Psoas muscle (tissue), 8 donors: ENCODE results near the gene TSPAN9. TPM values are rescaled to one million over a fixed set of nuclear protein-coding genes. Genes with fewer than 3 reads are reported as not detected.

ENCODE experiments used
- ATAC-seq, 4 donors: fragments of 200-7000 bp; cut with Tn5 transposase; one replicate each; pipeline ENCODE4 v1.9.1; 2020; ENCODE audit warnings: moderate library complexity in 3 of 4, mild to moderate bottlenecking in 2 of 4
- DNase-seq, 2 donors: peaks; one replicate each; pipeline ENCODE4 v3.0.0-alpha.2; 2020
- H3K27ac ChIP-seq: fragments of 200-600 bp; one replicate; pipeline ENCODE4 v1.8.0; 2022
- H3K27me3 ChIP-seq, 3 donors: fragments of 200-600 bp in 1 of 3; one replicate each; pipeline versions ENCODE4 v1.6.1 to v1.8.0; 2013 to 2022; ENCODE audit warnings: low read length in 2 of 3, mild to moderate bottlenecking in 2 of 3, moderate library complexity in 1 of 3; ENCODE audit not compliant: insufficient read depth in 3 of 3
- H3K36me3 ChIP-seq, 2 donors: fragments of 200-600 bp in 1 of 2; one replicate each; pipeline versions ENCODE4 v1.6.1 to v1.8.0; 2013 to 2022; ENCODE audit warnings: low read depth in 1 of 2, mild to moderate bottlenecking in 1 of 2, moderate library complexity in 1 of 2; ENCODE audit not compliant: insufficient read depth in 1 of 2
- H3K4me1 ChIP-seq: fragments of 200-600 bp; one replicate; pipeline ENCODE4 v1.8.0; 2022
- H3K4me3 ChIP-seq: fragments of 200-600 bp; one replicate; pipeline ENCODE4 v1.8.0; 2022; ENCODE audit warnings: mild to moderate bottlenecking
- H3K9me3 ChIP-seq: fragments of 200-600 bp; one replicate; pipeline ENCODE4 v1.8.0; 2022
- CTCF ChIP-seq: fragments of 200-600 bp; IDR thresholded peaks from one replicate; pipeline ENCODE4 v1.8.0; 2022; ENCODE audit warnings: antibody characterized with exemption
- WGBS, 3 donors: extraction: QIAGEN DNeasy Blood & Tissue Kit; methylation state at CpG; one replicate each; pipeline versions ENCODE4 v1.1.6 to v1.1.7; 2013; 5-methylcytosine and 5-hydroxymethylcytosine counted together
- intact Hi-C, 2 donors: fragments of 100-400 bp; cut with DNase I; formaldehyde crosslinking; loops; one replicate each; pipeline versions ENCODE4 v1.11.0 to v1.14.2; 2022
- polyA plus RNA-seq, 3 donors: library from polyadenylated mRNA; stranded (reverse); fragments of 200-250 nt; gene quantifications; one replicate each; pipeline ENCODE4 v1.2.3, GENCODE V29; 2013
- total RNA-seq, 4 donors: library from RNA; stranded (reverse); fragmentation: NEBNext Ultra II Directional in 2 of 4; extraction: Animal tissue kit (Norgen Biotek cat#: 25700) in 2 of 4; gene quantifications; one replicate each; pipeline versions ENCODE4 v1.2.1 to v1.2.4, GENCODE V29; 2021 to 2023
- donor health status: healthy with polysubstance abuse.
- donor health status: DM: no; HTN: no; CAD: no; lungs with moderate emphysema.
- donor health status: Bipolar disorder and iron deficiency.
- donor health status: healthy.
- donor health status: DM: yes; HTN: yes; CAD: no.
- donor health status: DM: no; HTN: no; CAD: no.
- donor health status: DM: no; HTN: no; CAD: no.
- donor health status: DM: yes; HTN: yes; CAD: no.

TSPAN9 gene
- total and polyA plus RNA-seq, 7 donors = 6.4 to 28.0 (median 11.6) TPM

DNA sequence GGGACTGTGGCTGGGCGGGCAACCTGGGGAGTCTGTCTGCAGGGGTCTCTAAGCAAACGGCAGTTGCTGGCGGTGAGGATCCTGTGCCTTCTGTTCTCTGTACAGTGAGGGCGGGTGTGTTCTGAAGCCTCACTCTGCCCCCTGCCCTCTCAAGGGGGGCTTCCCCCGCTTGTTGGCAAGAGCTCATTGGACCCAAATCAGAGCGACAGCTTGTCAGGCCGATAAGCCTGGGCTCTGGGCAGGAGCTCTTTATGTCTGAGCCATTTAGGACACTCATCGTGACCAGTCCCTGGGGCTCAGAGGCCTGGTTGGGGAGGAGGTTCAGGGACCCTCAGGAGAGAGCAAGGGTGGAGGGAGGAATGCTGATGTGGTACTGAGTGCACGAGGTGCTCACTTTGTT lies 136.0 kb downstream of the TSPAN9 start:
- no peak overlapping the region for H3K4me3 ChIP-seq
- no peak overlapping the region for H3K27ac ChIP-seq
- WGBS, 3 donors = 81 to 84% (median 82%) methylated on average over 9 of the region's 9 CpGs
- ATAC-seq (no peak), DNase-seq (no peak)
- no peaks in the 10 kb centered on the region for H3K9me3 ChIP-seq
- H3K36me3 ChIP-seq = peaks cover 0 to 3% of the 10 kb centered on the region in 2 donors
- TF ChIP-seq CTCF = no peak
- intact Hi-C loops = no loop called here
- H3K4me1 ChIP-seq = peaks cover 2% of the 10 kb centered on the region
- H3K27me3 ChIP-seq = no peaks in the 10 kb centered on the region

DNA sequence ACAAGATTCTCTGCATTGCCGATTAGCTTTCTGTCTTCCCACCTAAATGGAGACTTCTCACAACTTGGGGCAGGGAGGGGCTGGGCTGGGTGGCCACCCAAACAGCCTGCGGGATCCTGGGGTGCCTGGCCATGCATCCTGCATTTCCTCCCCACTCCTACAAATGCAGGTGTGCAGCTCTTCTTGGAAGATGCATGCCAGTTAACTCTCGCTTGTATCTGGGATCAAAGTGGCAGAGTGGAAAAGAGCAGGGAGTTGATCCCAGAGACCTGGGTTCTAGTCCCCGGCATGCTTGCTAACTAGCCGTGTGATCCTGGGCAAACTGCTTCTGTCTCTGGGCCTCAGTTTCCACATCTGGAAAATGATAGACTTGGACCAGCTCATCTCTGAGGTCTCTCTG lies 136.6 kb downstream of the TSPAN9 start:
- no peak for ATAC-seq

GRCh38 chr12:3214526-3215365 lies 137.6 kb downstream of the TSPAN9 start:
- H3K36me3 ChIP-seq = peaks cover 0 to 3% of the 10 kb centered on the region in 2 donors
- no peaks in the 10 kb centered on the region for H3K9me3 ChIP-seq
- intact Hi-C loops = no loop called here
- no peak overlapping the region for H3K27ac ChIP-seq
- ATAC-seq = no peak
- H3K27me3 ChIP-seq = no peaks in the 10 kb centered on the region
- H3K4me1 ChIP-seq = peaks cover 15% of the 10 kb centered on the region
- no peak for DNase-seq
- no peak for TF ChIP-seq CTCF
- 86 to 91% (median 90%) methylated on average over 20 of the region's 20 CpGs for WGBS, 3 donors
- H3K4me3 ChIP-seq = no peak overlapping the region

More for the DNA sequence above, 136.6 kb downstream of the TSPAN9 start:
- WGBS, 3 donors = 94 to 96% (median 95%) methylated on average over 5 of the region's 5 CpGs
- intact Hi-C loops = no loop called here
- H3K27me3 ChIP-seq = no peaks in the 10 kb centered on the region
- H3K4me1 ChIP-seq = peaks cover 8% of the 10 kb centered on the region
- H3K9me3 ChIP-seq = no peaks in the 10 kb centered on the region
- no peak for TF ChIP-seq CTCF
- H3K27ac ChIP-seq = no peak overlapping the region
- H3K4me3 ChIP-seq = no peak overlapping the region
- peaks cover 0 to 3% of the 10 kb centered on the region in 2 donors for H3K36me3 ChIP-seq
- DNase-seq = no peak

- WGBS, 3 donors = 80 to 96% (median 91%) methylated on average over 13 of the region's 13 CpGs
- intact Hi-C loops = no loop called here
- Histone ChIP-seq H3K4me1 (peaks cover 15% of the 10 kb centered on the region), H3K27me3 (no peaks in the 10 kb centered on the region), H3K9me3 (no peaks in the 10 kb centered on the region), H3K36me3 (peaks cover 0 to 3% of the 10 kb centered on the region in 2 donors), H3K4me3 (no peak overlapping the region), H3K27ac (no peak overlapping the region)
- no peak for DNase-seq
- ATAC-seq = no peak
- no peak for TF ChIP-seq CTCF
Measured at GRCh38 chr12:3215410-3215975, 138.3 kb downstream of the TSPAN9 start.
